Measurements from ENCODE around the gene ZFAND2A. TPM values are rescaled to one million over a fixed set of nuclear protein-coding genes. Genes with fewer than 3 reads are reported as not detected.
A peak's percentile ranks its signal among the peaks of the same experiment; 100 is the strongest.
"Not testable (repeated sequence)": the region's sequence is repeated elsewhere in the genome, so short reads cannot be mapped to it uniquely, and the experiment has no call there.

ZFAND2A gene
- total RNA-seq, 2 donors from 2014 or later: 10.2 to 16.2 TPM

GRCh38 chr7:1164436-1164835, 4.4 kb upstream of the ZFAND2A start:
- H3K36me3 ChIP-seq: no peaks in the 10 kb centered on the region
- H3K27ac ChIP-seq: no peak overlapping the region
- TF ChIP-seq, protein P1, sequence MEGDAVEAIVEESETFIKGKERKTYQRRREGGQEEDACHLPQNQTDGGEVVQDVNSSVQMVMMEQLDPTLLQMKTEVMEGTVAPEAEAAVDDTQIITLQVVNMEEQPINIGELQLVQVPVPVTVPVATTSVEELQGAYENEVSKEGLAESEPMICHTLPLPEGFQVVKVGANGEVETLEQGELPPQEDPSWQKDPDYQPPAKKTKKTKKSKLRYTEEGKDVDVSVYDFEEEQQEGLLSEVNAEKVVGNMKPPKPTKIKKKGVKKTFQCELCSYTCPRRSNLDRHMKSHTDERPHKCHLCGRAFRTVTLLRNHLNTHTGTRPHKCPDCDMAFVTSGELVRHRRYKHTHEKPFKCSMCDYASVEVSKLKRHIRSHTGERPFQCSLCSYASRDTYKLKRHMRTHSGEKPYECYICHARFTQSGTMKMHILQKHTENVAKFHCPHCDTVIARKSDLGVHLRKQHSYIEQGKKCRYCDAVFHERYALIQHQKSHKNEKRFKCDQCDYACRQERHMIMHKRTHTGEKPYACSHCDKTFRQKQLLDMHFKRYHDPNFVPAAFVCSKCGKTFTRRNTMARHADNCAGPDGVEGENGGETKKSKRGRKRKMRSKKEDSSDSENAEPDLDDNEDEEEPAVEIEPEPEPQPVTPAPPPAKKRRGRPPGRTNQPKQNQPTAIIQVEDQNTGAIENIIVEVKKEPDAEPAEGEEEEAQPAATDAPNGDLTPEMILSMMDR (IDR thresholded peaks at IDR 0.05): no peak
- DNase-seq (ENCODE audit: low spot score): no peak
- H3K4me1 ChIP-seq: peaks cover 0 to 17% of the 10 kb centered on the region in 2 donors
- no peaks in the 10 kb centered on the region for H3K9me3 ChIP-seq
- H3K4me3 ChIP-seq: no peak overlapping the region
- H3K27me3 ChIP-seq: no peaks in the 10 kb centered on the region

DNA sequence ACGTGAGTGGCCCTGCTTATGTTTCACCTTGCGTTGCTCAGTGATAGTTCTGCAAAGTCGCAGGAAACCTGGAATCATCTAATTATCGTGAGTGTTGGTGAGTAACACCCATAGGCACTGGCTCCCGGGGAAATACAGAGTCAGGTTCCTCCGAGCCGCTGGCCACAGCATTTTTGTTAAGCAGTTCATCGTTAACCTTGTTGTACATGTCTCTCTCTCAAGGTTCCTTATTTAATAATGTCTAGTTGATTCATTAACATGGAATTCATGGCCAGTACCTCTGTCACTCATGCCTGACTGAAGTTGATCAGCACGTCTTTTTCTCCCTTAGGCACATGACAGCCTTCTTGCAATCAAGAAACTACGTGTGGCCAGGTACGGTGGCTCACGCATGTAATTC, 3.1 kb upstream of the ZFAND2A start:
- no peak for DNase-seq (ENCODE audit: low spot score)
- Histone ChIP-seq H3K4me1 (peaks cover 0 to 22% of the 10 kb centered on the region in 2 donors), H3K36me3 (peaks cover 2% of the 10 kb centered on the region), H3K4me3 (no peak overlapping the region), H3K9me3 (no peaks in the 10 kb centered on the region), H3K27me3 (no peaks in the 10 kb centered on the region), H3K27ac (no peak overlapping the region)
- TF ChIP-seq, protein P1 (IDR thresholded peaks at IDR 0.05): no peak

- peak overlapping the region; percentile 86 to 98 for H3K4me3 ChIP-seq
- peaks cover 0 to 22% of the 10 kb centered on the region in 2 donors for H3K4me1 ChIP-seq
- H3K36me3 ChIP-seq: peaks cover 19% of the 10 kb centered on the region
- DNase-seq (ENCODE audit: low spot score): no peak
- H3K27ac ChIP-seq: peak overlapping the region; percentile 96 to 97
- H3K27me3 ChIP-seq: no peaks in the 10 kb centered on the region
- TF ChIP-seq, protein P1 (IDR thresholded peaks at IDR 0.05): no peak
- H3K9me3 ChIP-seq: no peaks in the 10 kb centered on the region
Observed at GRCh38 chr7:1160670-1161021, 650 bp upstream of the ZFAND2A start.

DNA sequence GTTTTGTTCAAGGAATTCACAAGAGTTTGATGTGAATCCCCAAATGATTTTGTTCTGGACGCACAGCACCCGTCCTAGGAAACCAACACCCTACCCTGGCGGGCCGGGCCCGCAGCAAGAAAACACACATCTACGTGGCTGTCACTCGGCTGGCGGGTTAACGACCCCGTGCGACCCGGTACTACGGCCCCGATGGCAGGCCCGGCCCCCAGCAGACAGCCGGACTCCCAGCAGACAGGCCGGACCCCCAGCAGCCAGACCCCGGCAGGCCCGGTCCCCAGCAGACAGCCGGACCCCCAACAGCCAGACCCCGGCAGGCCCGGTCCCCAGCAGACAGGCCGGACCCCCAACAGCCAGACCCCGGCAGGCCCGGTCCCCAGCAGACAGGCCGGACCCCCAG, 765 bp downstream of the ZFAND2A start:
- H3K4me3 ChIP-seq: peak overlapping the region; percentile 86 to 98
- peaks cover 0 to 22% of the 10 kb centered on the region in 2 donors for H3K4me1 ChIP-seq
- H3K36me3 ChIP-seq: peaks cover 31% of the 10 kb centered on the region
- DNase-seq (ENCODE audit: low spot score); H3K9me3 ChIP-seq; H3K27me3 ChIP-seq: not testable (repeated sequence)
- H3K27ac ChIP-seq: peak overlapping the region; percentile 10 to 96

DNA sequence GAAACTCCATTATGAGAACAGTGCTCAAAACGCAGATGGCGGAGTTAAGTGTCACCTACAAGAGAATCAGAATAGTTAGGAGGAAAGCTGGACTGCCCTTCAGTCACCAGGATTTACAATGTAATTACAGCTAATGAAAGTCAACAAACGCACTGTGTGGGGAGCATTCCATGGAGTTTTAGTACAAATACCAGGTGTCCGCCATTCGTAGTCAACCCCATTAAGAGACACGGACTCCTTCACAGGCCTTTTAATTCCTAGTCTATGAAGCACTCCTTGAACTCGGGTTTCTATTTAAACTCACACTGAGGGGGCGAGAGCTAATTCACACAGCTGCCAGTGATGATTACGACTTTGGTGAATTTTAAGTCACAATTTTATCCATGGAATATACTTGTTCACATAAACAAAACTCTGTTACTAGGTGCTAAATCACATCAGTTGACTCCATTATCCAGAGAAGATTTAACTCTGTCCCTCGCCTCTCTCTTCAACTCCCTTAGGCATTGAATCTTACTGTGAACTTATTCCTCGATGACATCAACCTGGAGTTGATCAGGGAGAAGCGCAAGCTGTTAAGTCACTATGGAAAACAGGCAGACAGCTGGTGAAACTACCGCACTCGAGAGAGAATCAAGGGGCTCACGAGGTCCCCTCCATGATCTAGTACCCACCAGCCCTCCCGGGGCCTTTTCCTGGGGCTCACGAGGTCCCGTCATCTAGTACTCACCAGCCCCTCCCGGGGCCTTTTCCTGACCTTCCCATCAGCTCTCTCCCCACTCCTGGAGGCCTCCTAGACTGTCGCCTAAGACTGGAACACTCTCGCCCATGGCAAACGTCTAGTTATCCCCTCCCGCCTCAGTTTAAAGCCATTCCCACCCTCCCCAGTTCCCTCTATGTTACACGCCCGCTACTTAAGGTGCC, 1.5 kb downstream of the ZFAND2A start:
- TF ChIP-seq, protein P1 (IDR thresholded peaks at IDR 0.05): no peak
- Histone ChIP-seq H3K36me3 (peaks cover 39% of the 10 kb centered on the region), H3K9me3 (no peaks in the 10 kb centered on the region), H3K27ac (peak overlapping the region in 1 of 2 donors; percentile 96), H3K4me3 (peak overlapping the region; percentile 86 to 98), H3K27me3 (no peaks in the 10 kb centered on the region), H3K4me1 (peaks cover 0 to 22% of the 10 kb centered on the region in 2 donors)
- DNase-seq (ENCODE audit: low spot score): no peak

DNA sequence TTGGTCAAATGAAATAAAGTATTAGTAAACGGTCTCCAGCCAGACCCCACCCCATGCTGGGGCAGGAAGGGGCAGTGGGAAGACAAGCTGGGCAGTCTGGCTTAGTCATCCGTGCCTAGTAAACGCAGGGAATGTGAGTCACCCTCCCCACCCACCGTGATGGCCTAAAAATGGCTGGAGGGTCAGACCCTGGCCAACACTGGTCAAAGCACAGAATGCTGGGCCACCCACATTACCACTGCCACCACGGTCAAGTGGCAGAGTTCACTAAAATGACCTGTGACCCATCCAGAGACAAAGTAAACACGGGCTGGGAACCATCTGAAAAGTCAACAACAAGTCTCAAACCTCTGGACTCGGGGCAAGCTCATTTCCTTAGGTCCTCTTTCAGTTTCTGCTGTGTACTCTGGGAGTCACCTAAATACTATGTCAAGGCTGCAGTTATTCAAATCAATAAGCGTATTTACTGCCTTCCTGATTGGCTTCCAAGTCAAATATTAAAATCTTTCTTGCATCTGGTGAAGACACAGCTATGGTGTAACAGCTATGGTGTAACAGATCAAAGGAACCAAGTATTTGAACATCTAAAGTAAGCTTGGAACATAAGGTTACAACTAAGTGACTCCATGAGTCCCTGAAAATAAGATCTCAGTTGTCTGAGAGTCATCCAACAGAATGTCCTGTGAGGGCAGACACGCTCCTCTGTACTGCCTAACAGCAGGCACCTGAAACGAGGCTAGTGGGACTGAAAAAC, 3.0 kb downstream of the ZFAND2A start:
- Histone ChIP-seq H3K27me3 (no peaks in the 10 kb centered on the region), H3K9me3 (no peaks in the 10 kb centered on the region), H3K4me3 (no peak overlapping the region), H3K4me1 (peaks cover 0 to 22% of the 10 kb centered on the region in 2 donors), H3K27ac (no peak overlapping the region), H3K36me3 (peaks cover 54% of the 10 kb centered on the region)
- TF ChIP-seq, protein P1 (IDR thresholded peaks at IDR 0.05): no peak
- DNase-seq (ENCODE audit: low spot score): no peak

DNA sequence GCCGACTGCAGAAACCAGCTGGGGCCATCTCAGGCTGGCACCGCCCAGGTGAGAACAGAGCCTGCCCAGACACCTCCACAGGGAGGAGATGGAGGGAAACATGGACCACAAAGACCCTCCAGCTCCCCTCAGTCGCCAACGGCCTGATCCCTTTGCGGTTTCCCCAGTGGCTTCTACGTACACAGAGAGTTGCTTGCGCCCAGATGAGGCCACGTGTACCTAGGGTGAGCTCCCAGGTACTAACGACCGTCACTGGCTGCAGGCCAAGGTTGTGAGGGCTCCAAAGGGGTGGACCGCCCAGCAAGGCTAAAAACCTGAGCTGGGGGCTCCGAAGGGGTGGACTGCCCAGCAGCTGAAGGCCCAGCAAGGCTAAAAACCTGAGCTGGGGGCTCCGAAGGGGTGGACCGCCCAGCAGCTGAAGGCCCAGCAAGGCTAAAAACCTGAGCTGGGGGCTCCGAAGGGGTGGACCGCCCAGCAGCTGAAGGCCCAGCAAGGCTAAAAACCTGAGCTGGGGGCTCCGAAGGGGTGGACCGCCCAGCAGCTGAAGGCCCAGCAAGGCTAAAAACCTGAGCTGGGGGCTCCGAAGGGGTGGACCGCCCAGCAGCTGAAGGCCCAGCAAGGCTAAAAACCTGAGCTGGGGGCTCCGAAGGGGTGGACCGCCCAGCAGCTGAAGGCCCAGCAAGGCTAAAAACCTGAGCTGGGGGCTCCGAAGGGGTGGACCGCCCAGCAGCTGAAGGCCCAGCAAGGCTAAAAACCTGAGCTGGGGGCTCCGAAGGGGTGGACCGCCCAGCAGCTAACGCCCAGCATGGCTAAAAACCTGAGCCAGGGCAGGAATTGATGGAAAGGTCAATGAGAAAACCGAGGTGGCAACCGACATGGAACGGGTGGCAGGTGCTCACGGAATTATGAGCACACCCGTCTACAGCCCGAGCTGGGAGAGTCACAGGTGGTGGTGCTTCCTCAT, 3.9 kb downstream of the ZFAND2A start:
- not testable (repeated sequence) for H3K27me3 ChIP-seq; H3K4me3 ChIP-seq; H3K9me3 ChIP-seq; H3K27ac ChIP-seq; DNase-seq (ENCODE audit: low spot score)
- Histone ChIP-seq H3K36me3 (peaks cover 63% of the 10 kb centered on the region), H3K4me1 (peaks cover 0 to 19% of the 10 kb centered on the region in 2 donors)
